WERI-Rb-1 (cell line): ENCODE results near the gene CNTLN.

ENCODE experiments used
- DNase-seq: peaks from one replicate; pipeline ENCODE4 v3.0.0-alpha.2; 2020
- H3K27ac ChIP-seq: fragments of 250-450 bp; sonication (Bioruptor Pico); 2 replicates; pipeline ENCODE4 v1.5.1; 2020; ENCODE audit warnings: mild to moderate bottlenecking, moderate library complexity
- H3K27me3 ChIP-seq: fragments of 250-450 bp; sonication (Bioruptor Pico); 2 replicates; pipeline ENCODE4 v1.5.1; 2021; ENCODE audit warnings: mild to moderate bottlenecking, low read depth, moderate library complexity; ENCODE audit not compliant: insufficient read depth, severe bottlenecking
- H3K36me3 ChIP-seq: fragments of 250-450 bp; sonication (Bioruptor Pico); 2 replicates; pipeline ENCODE4 v1.5.1; 2020; ENCODE audit warnings: mild to moderate bottlenecking, moderate library complexity
- H3K4me3 ChIP-seq: 2 replicates; pipeline ENCODE4 v1.5.1; 2011; ENCODE audit warnings: low read depth, mild to moderate bottlenecking, control low read depth, low read length
- H3K9me3 ChIP-seq: fragments of 250-450 bp; sonication (Bioruptor Pico); 2 replicates; pipeline ENCODE4 v1.5.1; 2021; ENCODE audit warnings: mild to moderate bottlenecking, moderate library complexity; ENCODE audit not compliant: severe bottlenecking
- CTCF ChIP-seq: IDR thresholded peaks from 2 replicates; pipeline ENCODE4 v1.5.1; 2011; ENCODE audit warnings: low read depth, mild to moderate bottlenecking, control low read depth, inconsistent platforms, low read length

CNTLN gene

GRCh38 chr9:17294822-17295624, 160.2 kb downstream of the CNTLN start:
- Histone ChIP-seq H3K9me3 (no peaks in the 10 kb centered on the region), H3K36me3 (no peaks in the 10 kb centered on the region), H3K4me3 (no peak overlapping the region), H3K27me3 (no peaks in the 10 kb centered on the region), H3K27ac (no peak overlapping the region)
- DNase-seq: no peak
- TF ChIP-seq CTCF: no peak

- Histone ChIP-seq H3K27ac (no peak overlapping the region), H3K36me3 (no peaks in the 10 kb centered on the region), H3K9me3 (no peaks in the 10 kb centered on the region), H3K27me3 (no peaks in the 10 kb centered on the region), H3K4me3 (no peak overlapping the region)
- TF ChIP-seq CTCF: no peak
- no peak for DNase-seq
Measured at GRCh38 chr9:17315341-17315740, 180.5 kb downstream of the CNTLN start.

GRCh38 chr9:17318821-17319320, 184.0 kb downstream of the CNTLN start:
- H3K4me3 ChIP-seq: no peak overlapping the region
- no peaks in the 10 kb centered on the region for H3K27me3 ChIP-seq
- no peaks in the 10 kb centered on the region for H3K9me3 ChIP-seq
- DNase-seq: no peak
- no peak overlapping the region for H3K27ac ChIP-seq
- TF ChIP-seq CTCF: no peak
- no peaks in the 10 kb centered on the region for H3K36me3 ChIP-seq

- Histone ChIP-seq H3K36me3 (no peaks in the 10 kb centered on the region), H3K4me3 (no peak overlapping the region), H3K9me3 (no peaks in the 10 kb centered on the region), H3K27me3 (no peaks in the 10 kb centered on the region), H3K27ac (no peak overlapping the region)
- no peak for TF ChIP-seq CTCF
- no peak for DNase-seq
Measured at GRCh38 chr9:17319864-17320263, 185.0 kb downstream of the CNTLN start.

GRCh38 chr9:17322882-17323864, 188.3 kb downstream of the CNTLN start:
- DNase-seq: peak; percentile 43

More at GRCh38 chr9:17322882-17323864, 188.3 kb downstream of the CNTLN start:
- no peak for TF ChIP-seq CTCF
- no peaks in the 10 kb centered on the region for H3K9me3 ChIP-seq
- H3K27me3 ChIP-seq: no peaks in the 10 kb centered on the region
- no peak overlapping the region for H3K27ac ChIP-seq
- no peaks in the 10 kb centered on the region for H3K36me3 ChIP-seq
- H3K4me3 ChIP-seq: no peak overlapping the region
